Muscle of leg (tissue), 11 donors: Measurements from ENCODE around the gene PNPLA3. TPM values are rescaled to one million over a fixed set of nuclear protein-coding genes. Genes with fewer than 3 reads are reported as not detected.
A peak's percentile ranks its signal among the peaks of the same experiment; 100 is the strongest.

Experiments used
- DNase-seq: peaks from one replicate; pipeline ENCODE4 v3.0.0; 2013
- H3K27ac ChIP-seq: one replicate; pipeline ENCODE4 v1.5.1; 2013; ENCODE audit warnings: mild to moderate bottlenecking, low read length, control low read depth
- H3K27me3 ChIP-seq: one replicate; pipeline ENCODE4 v1.6.1; 2013; ENCODE audit warnings: low read length; ENCODE audit not compliant: control insufficient read depth, insufficient read depth
- H3K36me3 ChIP-seq: one replicate; pipeline ENCODE4 v1.6.1; 2013; ENCODE audit warnings: low read length; ENCODE audit not compliant: control insufficient read depth, insufficient read depth
- H3K4me1 ChIP-seq: one replicate; pipeline ENCODE4 v1.6.1; 2013; ENCODE audit warnings: low read length; ENCODE audit not compliant: control insufficient read depth, insufficient read depth
- H3K4me3 ChIP-seq: one replicate; pipeline ENCODE4 v1.5.1; 2013; ENCODE audit warnings: low read length, control low read depth
- H3K9me3 ChIP-seq: replicated peaks from 2 replicates; pipeline ENCODE4 v1.6.1; 2013; ENCODE audit warnings: low read depth, low read length; ENCODE audit not compliant: control insufficient read depth
- WGBS: methylation state at CpG from one replicate; pipeline ENCODE4 v1.1.5; 2013; ENCODE audit warnings: missing lambda C conversion rate; ENCODE audit not compliant: insufficient coverage; 5-methylcytosine and 5-hydroxymethylcytosine counted together
- polyA plus RNA-seq, 8 donors: library from polyadenylated mRNA; unstranded; fragments of 120-200 nt; gene quantifications; one replicate each; pipeline versions ENCODE4 v1.2.1 to v1.2.3, GENCODE V29; 2013; ENCODE audit warnings: inconsistent platforms in 1 of 8, low replicate concordance in 1 of 8; ENCODE audit not compliant: insufficient read length in 8 of 8, insufficient read depth in 1 of 8
- total RNA-seq: library from RNA; stranded (reverse); fragments of 120-200 nt; gene quantifications from one replicate; pipeline ENCODE4 v1.2.4, GENCODE V29; 2013

The PNPLA3 gene
- total and polyA plus RNA-seq, 9 donors: 0.18 to 0.79 (median 0.35) TPM

DNA sequence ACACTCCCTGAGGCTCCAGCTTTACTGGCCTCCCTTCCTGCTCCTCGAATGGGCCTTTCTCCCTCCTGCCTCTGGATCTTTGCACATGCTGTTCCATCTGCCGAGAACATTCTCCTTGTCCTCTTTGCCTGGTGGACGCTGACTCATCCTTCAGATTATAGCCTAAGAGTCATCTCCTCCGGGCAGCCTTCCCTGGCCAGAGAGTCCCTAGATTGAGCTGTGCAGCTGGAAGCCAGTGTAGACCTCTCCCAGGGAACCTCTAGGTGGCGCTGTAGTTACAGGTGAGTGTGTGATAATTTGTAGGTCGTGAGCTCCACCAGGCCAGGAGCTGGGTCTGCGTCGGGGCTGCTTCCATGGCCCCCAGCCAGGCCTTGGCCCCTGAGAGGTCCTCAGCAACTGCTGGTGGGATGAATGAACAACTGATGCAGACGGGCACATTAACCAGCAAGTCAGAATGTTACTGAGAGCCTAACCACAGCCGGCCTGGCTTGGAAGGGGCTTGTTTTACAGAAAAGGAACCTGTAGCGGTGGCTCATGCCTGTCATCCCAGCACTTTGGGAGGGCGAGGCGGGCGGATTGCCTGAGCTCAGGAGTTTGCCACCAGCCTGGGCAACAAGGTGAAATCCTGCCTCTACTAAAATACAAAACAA lies 40.5 kb upstream of the PNPLA3 start:
- WGBS: 31% methylated on average over 10 of the region's 14 CpGs
- Histone ChIP-seq H3K4me3 (no peak overlapping the region), H3K27ac (no peak overlapping the region), H3K27me3 (peaks cover 8% of the 10 kb centered on the region), H3K36me3 (no peaks in the 10 kb centered on the region), H3K4me1 (no peaks in the 10 kb centered on the region), H3K9me3 (no peaks in the 10 kb centered on the region)
- peak; percentile 27 for DNase-seq

DNA sequence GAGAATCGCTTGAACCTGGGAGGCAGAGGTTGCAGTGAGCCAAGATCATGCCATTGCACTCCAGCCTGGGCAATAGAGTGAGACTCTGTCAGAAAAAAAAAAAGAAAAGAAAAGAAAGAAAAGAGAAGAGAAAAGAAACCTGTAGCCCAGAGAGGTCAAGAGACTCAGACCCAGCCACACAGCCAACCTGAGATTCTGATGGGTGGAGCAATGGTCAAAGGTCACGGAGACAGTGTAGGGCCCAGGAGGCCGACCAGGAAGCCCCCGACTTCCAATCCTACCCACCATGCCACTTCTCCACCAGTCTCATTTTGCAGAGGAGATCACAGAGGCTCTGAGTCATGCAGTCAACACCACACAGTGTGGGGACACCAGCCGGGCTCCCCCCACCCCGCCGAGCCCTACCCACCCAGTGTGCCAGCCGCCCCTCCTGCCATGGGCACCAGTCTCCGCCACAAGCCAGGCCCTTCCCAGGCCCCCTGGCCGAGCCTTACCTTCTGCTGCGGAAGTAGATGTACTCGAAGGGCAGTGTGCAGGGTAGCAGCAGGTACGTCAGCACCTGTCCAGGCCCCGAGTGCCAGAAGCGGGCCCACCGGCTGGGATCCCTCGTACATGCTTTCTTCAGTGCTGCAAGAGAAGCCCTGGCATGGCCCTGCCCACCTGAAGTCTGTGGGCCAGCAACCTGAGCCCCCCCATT lies 39.7 kb upstream of the PNPLA3 start:
- DNase-seq: no peak
- Histone ChIP-seq H3K9me3 (no peaks in the 10 kb centered on the region), H3K27ac (no peak overlapping the region), H3K27me3 (peaks cover 11% of the 10 kb centered on the region), H3K36me3 (no peaks in the 10 kb centered on the region), H3K4me3 (no peak overlapping the region), H3K4me1 (no peaks in the 10 kb centered on the region)
- WGBS: 87% methylated on average over 16 of the region's 17 CpGs

DNA sequence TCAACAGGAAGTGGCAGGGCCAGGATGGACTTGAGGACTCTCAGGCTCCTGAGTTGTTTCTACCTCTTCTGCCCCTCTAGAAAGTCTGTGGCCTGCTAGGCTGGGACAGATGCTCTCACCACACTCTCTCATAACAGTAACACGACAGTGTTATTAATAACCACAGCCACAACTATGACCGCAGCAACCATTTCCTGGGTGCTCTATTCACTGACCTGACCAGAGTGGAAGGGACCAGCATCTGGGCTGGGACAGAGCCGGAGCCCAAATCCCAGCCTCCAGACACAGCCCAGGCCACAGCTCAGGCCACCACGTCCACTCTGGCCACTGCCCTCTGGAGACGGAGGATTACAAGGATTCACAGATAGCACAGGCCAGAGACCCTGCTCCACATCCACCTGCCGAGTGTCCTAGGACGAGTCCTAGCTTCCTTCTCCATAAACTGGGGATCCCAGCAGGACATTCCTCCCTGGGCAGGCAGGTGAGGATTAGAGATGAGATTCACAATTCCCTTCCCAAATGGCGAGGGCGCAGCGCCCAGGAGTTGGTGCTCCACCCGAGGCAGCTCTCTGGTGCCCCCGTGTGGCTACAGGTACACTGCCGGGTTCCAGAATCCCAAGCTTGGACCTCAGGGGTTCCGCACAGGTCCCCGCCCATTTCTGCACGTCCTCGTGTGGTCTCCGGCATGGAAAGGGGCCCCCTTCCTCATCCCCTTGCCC lies 38.8 kb upstream of the PNPLA3 start:
- Histone ChIP-seq H3K27ac (no peak overlapping the region), H3K27me3 (peaks cover 20% of the 10 kb centered on the region), H3K4me3 (no peak overlapping the region), H3K9me3 (no peaks in the 10 kb centered on the region), H3K4me1 (no peaks in the 10 kb centered on the region), H3K36me3 (no peaks in the 10 kb centered on the region)
- DNase-seq: peak; percentile 39
- 20% methylated on average over 15 of the region's 18 CpGs for WGBS

DNA sequence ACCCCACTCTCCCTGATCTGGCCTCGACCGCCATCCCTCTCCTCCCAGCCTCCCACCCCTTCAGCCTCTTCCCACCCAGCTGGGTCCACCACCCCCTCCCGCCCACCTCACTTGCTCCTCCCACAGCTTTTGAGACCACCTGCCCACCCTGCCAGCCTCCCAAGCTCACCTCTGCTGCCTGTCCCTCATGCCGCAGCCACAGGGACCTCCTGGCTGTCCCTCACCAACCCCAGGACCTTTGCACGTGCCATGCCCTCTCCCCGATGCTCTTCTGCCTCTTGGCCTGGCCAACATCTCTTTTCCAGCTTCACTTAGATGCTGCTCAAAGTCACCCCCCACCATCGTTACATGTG lies 38.3 kb upstream of the PNPLA3 start:
- H3K36me3 ChIP-seq: no peaks in the 10 kb centered on the region
- H3K27ac ChIP-seq: no peak overlapping the region
- no peaks in the 10 kb centered on the region for H3K4me1 ChIP-seq
- H3K9me3 ChIP-seq: no peaks in the 10 kb centered on the region
- H3K27me3 ChIP-seq: peaks cover 26% of the 10 kb centered on the region
- WGBS: 64% methylated on average over 7 of the region's 7 CpGs
- DNase-seq: no peak
- H3K4me3 ChIP-seq: no peak overlapping the region

DNA sequence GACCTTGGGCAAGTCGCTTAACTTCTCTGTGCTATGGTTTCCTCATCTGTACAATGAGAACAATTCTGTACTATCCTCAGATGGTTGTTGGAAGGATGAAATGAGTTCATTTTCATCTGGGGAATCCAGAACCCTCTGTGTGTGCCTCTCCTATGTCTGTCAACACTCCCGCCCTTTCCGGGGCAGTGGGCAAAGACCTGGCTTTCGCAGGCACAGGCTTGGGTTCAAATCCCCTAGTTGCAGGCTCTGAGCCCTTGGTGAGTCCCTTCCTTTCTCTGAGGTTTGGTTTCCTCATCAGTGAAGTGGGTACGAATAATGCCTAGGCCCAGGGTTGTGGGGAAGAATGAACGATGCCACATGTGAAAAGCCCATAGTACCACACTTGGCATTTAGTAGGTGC lies 37.8 kb upstream of the PNPLA3 start:
- peaks cover 31% of the 10 kb centered on the region for H3K27me3 ChIP-seq
- H3K4me1 ChIP-seq: no peaks in the 10 kb centered on the region
- no peak for DNase-seq
- no peak overlapping the region for H3K4me3 ChIP-seq
- no peak overlapping the region for H3K27ac ChIP-seq
- H3K36me3 ChIP-seq: no peaks in the 10 kb centered on the region
- no peaks in the 10 kb centered on the region for H3K9me3 ChIP-seq
- 90% methylated on average over 4 of the region's 6 CpGs for WGBS

DNA sequence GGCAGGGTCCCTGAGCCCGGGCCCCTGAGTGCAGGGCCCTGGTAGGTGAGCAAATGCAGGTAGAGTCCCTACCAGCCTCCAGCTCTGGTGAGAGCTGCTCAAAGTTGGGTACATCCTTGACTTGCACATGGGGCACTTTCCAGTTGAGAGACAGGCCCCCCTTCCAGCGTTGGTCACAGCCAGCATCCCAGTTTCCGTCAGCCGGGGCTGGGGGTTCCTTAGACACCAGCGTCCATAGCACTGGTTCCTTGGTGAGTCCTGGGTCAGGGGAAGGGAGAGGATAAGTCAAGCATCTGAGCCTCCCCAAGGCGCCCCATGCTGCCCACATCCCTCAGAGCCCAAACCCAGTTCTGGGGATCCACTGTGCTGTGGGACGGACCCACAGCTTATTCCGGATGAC lies 37.4 kb upstream of the PNPLA3 start:
- H3K4me1 ChIP-seq: no peaks in the 10 kb centered on the region
- no peak overlapping the region for H3K4me3 ChIP-seq
- H3K27me3 ChIP-seq: peaks cover 35% of the 10 kb centered on the region
- H3K9me3 ChIP-seq: no peaks in the 10 kb centered on the region
- no peak for DNase-seq
- no peak overlapping the region for H3K27ac ChIP-seq
- WGBS: 55% methylated on average over 8 of the region's 8 CpGs
- H3K36me3 ChIP-seq: no peaks in the 10 kb centered on the region

DNA sequence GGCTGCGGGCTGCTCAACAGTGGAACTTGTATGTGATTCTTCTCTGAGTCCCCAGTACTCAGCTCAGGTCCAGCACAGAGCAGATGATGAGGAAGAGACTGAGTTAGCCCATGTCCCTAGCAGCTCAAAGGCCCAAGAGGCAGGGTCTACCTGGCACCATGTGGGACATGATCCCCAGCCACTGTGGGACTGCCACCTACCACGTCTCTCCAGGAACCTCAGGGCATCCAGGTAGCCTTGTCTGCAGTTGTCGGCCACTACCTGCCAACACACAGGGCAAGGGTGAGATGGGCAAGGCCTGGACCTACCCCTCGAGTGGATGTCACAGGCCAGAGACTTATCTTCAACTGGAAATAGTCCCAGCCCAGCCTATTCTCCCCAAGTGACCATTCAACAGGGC lies 36.2 kb upstream of the PNPLA3 start:
- Histone ChIP-seq H3K9me3 (no peaks in the 10 kb centered on the region), H3K4me3 (no peak overlapping the region), H3K27me3 (peaks cover 47% of the 10 kb centered on the region), H3K36me3 (no peaks in the 10 kb centered on the region), H3K4me1 (peaks cover 6% of the 10 kb centered on the region), H3K27ac (no peak overlapping the region)
- WGBS: 70% methylated on average over 3 of the region's 4 CpGs
- no peak for DNase-seq

DNA sequence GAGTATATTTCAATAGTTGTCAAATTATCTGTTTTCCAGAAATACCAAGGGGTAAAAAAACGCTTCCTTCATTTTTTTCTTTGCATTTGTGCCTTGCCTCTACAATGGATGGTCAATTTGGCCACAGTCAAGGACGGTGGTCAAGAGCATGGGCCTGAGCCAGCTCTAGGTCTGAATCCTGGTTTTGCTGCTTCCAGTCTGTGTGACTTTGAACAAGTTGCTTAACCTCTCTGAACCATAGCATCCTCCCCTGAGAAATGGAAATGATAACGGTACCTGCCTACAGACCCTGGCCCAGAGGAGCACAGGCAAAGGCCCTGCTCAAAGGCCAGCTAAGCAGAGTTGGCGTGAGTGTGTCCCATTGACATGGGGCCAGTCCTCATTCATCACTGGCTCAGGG lies 34.9 kb upstream of the PNPLA3 start:
- WGBS: 67% methylated on average over 3 of the region's 4 CpGs
- H3K36me3 ChIP-seq: no peaks in the 10 kb centered on the region
- no peaks in the 10 kb centered on the region for H3K9me3 ChIP-seq
- H3K4me1 ChIP-seq: peaks cover 6% of the 10 kb centered on the region
- H3K27ac ChIP-seq: no peak overlapping the region
- no peak for DNase-seq
- H3K27me3 ChIP-seq: peaks cover 60% of the 10 kb centered on the region
- no peak overlapping the region for H3K4me3 ChIP-seq

DNA sequence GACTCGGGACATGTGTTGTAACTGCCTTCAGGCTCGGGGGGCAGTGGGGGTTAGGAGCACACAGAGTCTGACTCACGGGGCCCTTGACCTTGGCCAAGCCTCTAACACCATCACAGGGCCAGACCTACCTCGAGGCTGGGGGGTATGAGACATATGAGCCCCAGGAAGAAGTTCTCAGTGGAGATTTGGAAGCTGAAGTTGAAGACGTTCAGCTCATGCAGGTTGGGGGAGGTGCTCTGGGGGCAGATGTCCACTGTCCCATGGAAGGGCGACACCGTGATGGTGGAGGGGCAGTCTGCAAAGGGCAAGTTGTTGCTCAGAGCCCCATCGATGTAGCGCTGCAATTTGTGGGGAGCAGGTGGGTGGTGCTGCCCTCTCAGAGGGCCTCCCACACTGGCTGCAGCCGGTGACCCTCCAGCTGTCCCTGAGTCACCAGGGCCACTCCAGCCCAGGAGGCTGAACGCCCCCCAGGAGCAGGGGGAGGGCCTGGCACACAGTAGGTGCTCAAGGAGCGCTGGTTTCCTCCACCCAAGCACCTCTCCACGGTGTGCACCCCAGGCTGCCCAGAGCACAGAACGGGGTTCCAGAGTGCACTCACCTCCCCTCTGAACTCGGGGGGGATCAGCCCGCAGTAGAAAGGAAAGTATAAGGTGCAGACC lies 34.3 kb upstream of the PNPLA3 start:
- H3K27ac ChIP-seq: no peak overlapping the region
- WGBS: 67% methylated on average over 10 of the region's 16 CpGs
- no peaks in the 10 kb centered on the region for H3K36me3 ChIP-seq
- H3K4me3 ChIP-seq: no peak overlapping the region
- DNase-seq: no peak
- peaks cover 64% of the 10 kb centered on the region for H3K27me3 ChIP-seq
- H3K9me3 ChIP-seq: no peaks in the 10 kb centered on the region
- peaks cover 6% of the 10 kb centered on the region for H3K4me1 ChIP-seq

GRCh38 chr22:43889860-43890253 lies 33.7 kb upstream of the PNPLA3 start:
- Histone ChIP-seq H3K4me1 (peaks cover 6% of the 10 kb centered on the region), H3K27ac (no peak overlapping the region), H3K4me3 (no peak overlapping the region), H3K27me3 (peaks cover 66% of the 10 kb centered on the region), H3K36me3 (no peaks in the 10 kb centered on the region), H3K9me3 (no peaks in the 10 kb centered on the region)
- no peak for DNase-seq
- 40% methylated on average over 2 of the region's 4 CpGs for WGBS
